Endodermal cell (in vitro differentiated cells): ENCODE data around the gene PXDC1. TPM values are rescaled to one million over a fixed set of nuclear protein-coding genes. Genes with fewer than 3 reads are reported as not detected.

Experiments used
- DNase-seq: peaks from one replicate; pipeline ENCODE4 v3.0.0-alpha.2; 2017
- H3K27ac ChIP-seq: 2 replicates; pipeline ENCODE4 v1.5.1; 2013; ENCODE audit warnings: mild to moderate bottlenecking, low read depth, low read length, moderate library complexity
- H3K27me3 ChIP-seq: 2 replicates; pipeline ENCODE4 v1.6.1; 2013; ENCODE audit warnings: mild to moderate bottlenecking, low read length, moderate library complexity; ENCODE audit not compliant: insufficient read depth, control insufficient read depth, poor library complexity, severe bottlenecking
- H3K36me3 ChIP-seq: 2 replicates; pipeline ENCODE4 v1.7.0; 2013; ENCODE audit warnings: mild to moderate bottlenecking, low read length, moderate library complexity; ENCODE audit not compliant: control insufficient read depth, insufficient read depth
- H3K4me1 ChIP-seq: one replicate; pipeline ENCODE4 v1.7.0; 2013; ENCODE audit warnings: low read length; ENCODE audit not compliant: control insufficient read depth, insufficient read depth
- H3K4me3 ChIP-seq: 2 replicates; pipeline ENCODE4 v1.5.1; 2013; ENCODE audit warnings: mild to moderate bottlenecking, low read length, moderate library complexity
- H3K9ac ChIP-seq: 2 replicates; pipeline ENCODE4 v1.6.1; 2013; ENCODE audit warnings: mild to moderate bottlenecking, low read length, moderate library complexity; ENCODE audit not compliant: poor library complexity, severe bottlenecking; ENCODE audit errors: extremely low read depth
- H3K9me3 ChIP-seq: 2 replicates; pipeline ENCODE4 v1.6.1; 2013; ENCODE audit warnings: mild to moderate bottlenecking, low read length, moderate library complexity; ENCODE audit not compliant: control insufficient read depth
- H3K27ac Mint-ChIP-seq: 2 replicates; pipeline ENCODE4 v1.8.0; 2020; ENCODE audit warnings: mixed read lengths
- H3K27me3 Mint-ChIP-seq: 2 replicates; pipeline ENCODE4 v1.8.0; 2021; ENCODE audit warnings: mild to moderate bottlenecking, mixed read lengths; ENCODE audit not compliant: insufficient read depth
- H3K36me3 Mint-ChIP-seq: 2 replicates; pipeline ENCODE4 v1.8.0; 2020; ENCODE audit warnings: low read depth, mixed read lengths
- H3K4me1 Mint-ChIP-seq: 2 replicates; pipeline ENCODE4 v1.8.0; 2020; ENCODE audit warnings: mixed read lengths
- H3K4me3 Mint-ChIP-seq: 2 replicates; pipeline ENCODE4 v1.8.0; 2020; ENCODE audit warnings: mild to moderate bottlenecking, moderate library complexity, mixed read lengths
- H3K9me3 Mint-ChIP-seq: 2 replicates; pipeline ENCODE4 v1.8.0; 2020; ENCODE audit warnings: mild to moderate bottlenecking, mixed read lengths
- WGBS, 2 experiments: methylation state at CpG; one replicate each; pipeline versions ENCODE4 v1.1.5 to v1.1.7; 2013; ENCODE audit warnings: missing lambda C conversion rate in 2 of 2, mixed read lengths in 1 of 2; ENCODE audit not compliant: insufficient coverage in 1 of 2, insufficient read length in 1 of 2; 5-methylcytosine and 5-hydroxymethylcytosine counted together
- total RNA-seq, 2 donors: library from RNA; stranded (reverse); fragmentation: NEBNext Ultra II Directional in 1 of 2; extraction: Animal tissue kit (Norgen Biotek cat#: 25700) in 1 of 2; gene quantifications; 2 replicates in 1 of 2; 3 replicates in 1 of 2; pipeline ENCODE4 v1.2.1, GENCODE V29; 2021
- TF ChIP-seq, protein P1 (sequence below): fragments of 200-600 bp; sonication (generic); conservative IDR thresholded peaks from 2 replicates; pipeline ENCODE4 v1.5.0; 2021; ENCODE audit warnings: antibody characterized with exemption, mild to moderate bottlenecking

Gene PXDC1
- total RNA-seq, 2 donors from 2014 or later: 3.3 to 4.6 TPM

- H3K27me3 Mint-ChIP-seq: no peaks in the 10 kb centered on the region
- H3K4me1 Mint-ChIP-seq: no peaks in the 10 kb centered on the region
- H3K9ac ChIP-seq: no peak overlapping the region
- H3K27ac ChIP-seq: no peak overlapping the region
- no peaks in the 10 kb centered on the region for H3K9me3 Mint-ChIP-seq
- DNase-seq: no peak
- TF ChIP-seq, protein P1, sequence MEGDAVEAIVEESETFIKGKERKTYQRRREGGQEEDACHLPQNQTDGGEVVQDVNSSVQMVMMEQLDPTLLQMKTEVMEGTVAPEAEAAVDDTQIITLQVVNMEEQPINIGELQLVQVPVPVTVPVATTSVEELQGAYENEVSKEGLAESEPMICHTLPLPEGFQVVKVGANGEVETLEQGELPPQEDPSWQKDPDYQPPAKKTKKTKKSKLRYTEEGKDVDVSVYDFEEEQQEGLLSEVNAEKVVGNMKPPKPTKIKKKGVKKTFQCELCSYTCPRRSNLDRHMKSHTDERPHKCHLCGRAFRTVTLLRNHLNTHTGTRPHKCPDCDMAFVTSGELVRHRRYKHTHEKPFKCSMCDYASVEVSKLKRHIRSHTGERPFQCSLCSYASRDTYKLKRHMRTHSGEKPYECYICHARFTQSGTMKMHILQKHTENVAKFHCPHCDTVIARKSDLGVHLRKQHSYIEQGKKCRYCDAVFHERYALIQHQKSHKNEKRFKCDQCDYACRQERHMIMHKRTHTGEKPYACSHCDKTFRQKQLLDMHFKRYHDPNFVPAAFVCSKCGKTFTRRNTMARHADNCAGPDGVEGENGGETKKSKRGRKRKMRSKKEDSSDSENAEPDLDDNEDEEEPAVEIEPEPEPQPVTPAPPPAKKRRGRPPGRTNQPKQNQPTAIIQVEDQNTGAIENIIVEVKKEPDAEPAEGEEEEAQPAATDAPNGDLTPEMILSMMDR: no peak
- H3K4me1 ChIP-seq: no peaks in the 10 kb centered on the region
- H3K4me3 Mint-ChIP-seq: no peak overlapping the region
- H3K36me3 ChIP-seq: no peaks in the 10 kb centered on the region
- no peaks in the 10 kb centered on the region for H3K36me3 Mint-ChIP-seq
- H3K9me3 ChIP-seq: no peaks in the 10 kb centered on the region
- H3K4me3 ChIP-seq: no peak overlapping the region
- H3K27ac Mint-ChIP-seq: no peak overlapping the region
- no peaks in the 10 kb centered on the region for H3K27me3 ChIP-seq
- WGBS, 2 experiments: 93 to 94% methylated on average over 20 to 26 of the region's 26 CpGs
These were observed 33.6 kb upstream of the PXDC1 start for GRCh38 chr6:3784885-3785744.

DNA sequence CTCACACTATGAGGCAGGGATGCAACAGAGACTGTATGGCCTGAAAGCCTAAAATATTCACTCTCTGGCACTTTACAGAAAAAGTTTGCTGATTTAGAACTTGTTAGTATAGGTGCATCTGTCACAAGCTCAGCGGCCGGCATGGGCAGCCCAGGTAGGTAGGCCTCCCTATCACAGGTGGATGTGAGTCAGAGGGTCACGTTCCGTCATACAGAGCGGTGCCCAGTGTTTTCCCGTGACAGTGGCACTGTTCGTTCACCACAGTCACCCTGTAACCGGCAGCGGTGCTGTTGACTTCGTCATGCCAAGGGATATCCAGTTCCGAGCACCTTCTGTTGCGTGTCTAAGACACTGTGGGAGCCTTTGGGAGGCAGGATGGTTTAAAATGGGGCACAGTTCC lies 32.9 kb upstream of the PXDC1 start:
- H3K4me3 ChIP-seq: no peak overlapping the region
- TF ChIP-seq, protein P1: no peak
- no peaks in the 10 kb centered on the region for H3K9me3 ChIP-seq
- no peak overlapping the region for H3K27ac ChIP-seq
- H3K27me3 ChIP-seq: no peaks in the 10 kb centered on the region
- Mint-ChIP-seq H3K27ac (no peak overlapping the region), H3K4me3 (no peak overlapping the region), H3K27me3 (no peaks in the 10 kb centered on the region), H3K9me3 (no peaks in the 10 kb centered on the region), H3K4me1 (no peaks in the 10 kb centered on the region), H3K36me3 (no peaks in the 10 kb centered on the region)
- WGBS, 2 experiments: 97 to 98% methylated on average over 9 to 12 of the region's 12 CpGs
- no peaks in the 10 kb centered on the region for H3K4me1 ChIP-seq
- H3K36me3 ChIP-seq: no peaks in the 10 kb centered on the region
- H3K9ac ChIP-seq: no peak overlapping the region
- DNase-seq: no peak

DNA sequence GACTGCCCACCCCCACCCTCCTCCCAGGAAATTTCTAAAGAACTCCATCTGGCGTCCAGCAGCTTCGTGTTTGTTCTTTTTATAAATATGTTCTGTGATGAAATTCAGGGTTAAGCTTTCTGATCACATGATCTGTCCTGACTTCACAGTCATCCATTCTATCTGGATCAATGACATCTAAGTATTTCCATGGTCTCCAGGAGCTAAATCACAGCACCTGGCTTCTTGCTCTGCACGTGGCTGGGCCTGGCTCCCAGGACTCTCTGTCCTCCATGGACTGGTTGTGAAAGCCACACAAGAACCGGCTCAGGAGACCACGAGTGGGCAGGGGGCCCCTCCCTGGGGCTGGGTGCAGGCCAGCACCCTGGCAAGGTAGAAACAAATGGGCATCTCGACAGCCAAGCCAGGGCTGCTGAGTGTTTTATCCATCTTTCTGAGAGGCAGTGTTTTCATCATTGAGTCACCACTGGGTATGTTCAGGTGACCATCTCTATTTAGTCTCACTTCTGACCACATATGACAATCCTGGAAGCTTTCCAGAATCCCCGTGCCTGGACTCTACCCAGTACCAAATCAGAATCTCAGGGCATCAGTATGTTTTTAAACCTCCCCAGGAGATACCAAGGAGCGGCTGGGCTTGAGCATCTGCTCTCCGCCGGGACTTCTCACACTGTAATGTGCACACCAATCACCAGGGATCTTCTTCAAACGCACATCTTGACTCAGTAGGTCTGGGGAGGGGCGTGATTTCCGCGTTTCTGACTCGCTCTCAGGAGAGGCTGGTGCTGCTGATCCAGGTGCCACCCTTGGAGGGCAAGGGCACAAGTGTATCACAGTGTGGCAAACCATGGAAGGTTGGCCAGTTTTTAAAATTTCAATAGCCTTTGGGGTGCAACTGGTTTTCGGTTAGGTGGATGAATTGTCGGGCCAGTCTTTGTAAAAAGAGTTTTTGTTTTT lies 31.6 kb upstream of the PXDC1 start:
- Histone ChIP-seq H3K4me1 (no peaks in the 10 kb centered on the region), H3K27ac (no peak overlapping the region), H3K9ac (no peak overlapping the region), H3K4me3 (no peak overlapping the region), H3K27me3 (no peaks in the 10 kb centered on the region), H3K36me3 (no peaks in the 10 kb centered on the region), H3K9me3 (no peaks in the 10 kb centered on the region)
- Mint-ChIP-seq H3K27ac (no peak overlapping the region), H3K9me3 (no peaks in the 10 kb centered on the region), H3K27me3 (no peaks in the 10 kb centered on the region), H3K4me1 (no peaks in the 10 kb centered on the region), H3K36me3 (no peaks in the 10 kb centered on the region), H3K4me3 (no peak overlapping the region)
- DNase-seq: no peak
- TF ChIP-seq, protein P1: no peak
- WGBS, 2 experiments: 91 to 92% methylated on average over 10 to 17 of the region's 17 CpGs
